HG03108 (cell line): ENCODE measurements around the gene KMT5C.

Experiments
- ATAC-seq: cut with Tn5 transposase; IDR thresholded peaks from one replicate; pipeline ENCODE4 v1.9.1; 2021; ENCODE audit warnings: moderate library complexity; ENCODE audit not compliant: unreplicated experiment

KMT5C gene

GRCh38 chr19:55339105-55339888, at the start of gene KMT5C:
TSS of gene KMT5C (plus strand) at chr19:55339876. CDS start at chr19:55341937, 2,061 bp downstream.
- ATAC-seq = peak; percentile 73

- no peak for ATAC-seq
Observed at GRCh38 chr19:55297267-55297666, 42.4 kb upstream of the KMT5C start.

GRCh38 chr19:55299991-55300390, 39.7 kb upstream of the KMT5C start:
- ATAC-seq = no peak

GRCh38 chr19:55300886-55301458, 38.7 kb upstream of the KMT5C start:
- ATAC-seq = no peak

GRCh38 chr19:55301459-55302317, 38.0 kb upstream of the KMT5C start:
- peak; percentile 57 for ATAC-seq

GRCh38 chr19:55302318-55302703, 37.4 kb upstream of the KMT5C start:
- no peak for ATAC-seq

- no peak for ATAC-seq
Observed at GRCh38 chr19:55303477-55303876, 36.2 kb upstream of the KMT5C start.

- no peak for ATAC-seq
Observed at GRCh38 chr19:55304279-55304978, 35.2 kb upstream of the KMT5C start.

GRCh38 chr19:55304980-55305379, 34.7 kb upstream of the KMT5C start:
- ATAC-seq = no peak

- no peak for ATAC-seq
Observed at GRCh38 chr19:55305491-55305890, 34.2 kb upstream of the KMT5C start.

- ATAC-seq = no peak
Observed at GRCh38 chr19:55305983-55306562, 33.6 kb upstream of the KMT5C start.

GRCh38 chr19:55306712-55307111, 33.0 kb upstream of the KMT5C start:
- ATAC-seq = no peak

GRCh38 chr19:55308281-55308680, 31.4 kb upstream of the KMT5C start:
- ATAC-seq = no peak

- no peak for ATAC-seq
Observed at GRCh38 chr19:55309448-55309847, 30.2 kb upstream of the KMT5C start.

GRCh38 chr19:55310498-55310897, 29.2 kb upstream of the KMT5C start:
- no peak for ATAC-seq

- ATAC-seq = no peak
Observed at GRCh38 chr19:55311397-55311796, 28.3 kb upstream of the KMT5C start.

GRCh38 chr19:55311797-55312196, 27.9 kb upstream of the KMT5C start:
- ATAC-seq = no peak

GRCh38 chr19:55312621-55313512, 26.8 kb upstream of the KMT5C start:
- no peak for ATAC-seq

GRCh38 chr19:55314396-55314795, 25.3 kb upstream of the KMT5C start:
- no peak for ATAC-seq
